ENCODE data around the gene CHMP4A.

Gene CHMP4A

GRCh38 chr14:24192933-24193332, 20.4 kb downstream of the CHMP4A start:
- no peak overlapping the region for H3K4me3 ChIP-seq (ENCODE audit: low read depth, low read length)
- DNase-seq (ENCODE audit: low read depth) = no peak
- TF ChIP-seq CTCF (IDR thresholded peaks at IDR 0.05; ENCODE audit: low read depth, low read length) (no peak), POLR2A (IDR thresholded peaks at IDR 0.05; ENCODE audit: extremely low read depth, insufficient read length) (no peak), MYC (IDR thresholded peaks at IDR 0.05; ENCODE audit: low read depth, low read length) (no peak), MAX (IDR thresholded peaks at IDR 0.05; ENCODE audit: low read depth, low read length) (no peak)

GRCh38 chr14:24190416-24190815, 22.9 kb downstream of the CHMP4A start:
- TF ChIP-seq CTCF (IDR thresholded peaks at IDR 0.05; ENCODE audit: low read depth, low read length) (no peak), MAX (IDR thresholded peaks at IDR 0.05; ENCODE audit: low read depth, low read length) (no peak), MYC (IDR thresholded peaks at IDR 0.05; ENCODE audit: low read depth, low read length) (no peak), POLR2A (IDR thresholded peaks at IDR 0.05; ENCODE audit: extremely low read depth, insufficient read length) (no peak)
- no peak for DNase-seq (ENCODE audit: low read depth)
- no peak overlapping the region for H3K4me3 ChIP-seq (ENCODE audit: low read depth, low read length)

GRCh38 chr14:24189460-24189859, 23.8 kb downstream of the CHMP4A start:
- TF ChIP-seq MAX (IDR thresholded peaks at IDR 0.05; ENCODE audit: low read depth, low read length) (no peak), POLR2A (IDR thresholded peaks at IDR 0.05; ENCODE audit: extremely low read depth, insufficient read length) (no peak), MYC (IDR thresholded peaks at IDR 0.05; ENCODE audit: low read depth, low read length) (no peak), CTCF (IDR thresholded peaks at IDR 0.05; ENCODE audit: low read depth, low read length) (no peak)
- no peak overlapping the region for H3K4me3 ChIP-seq (ENCODE audit: low read depth, low read length)
- DNase-seq (ENCODE audit: low read depth) = no peak

GRCh38 chr14:24189059-24189375, 24.3 kb downstream of the CHMP4A start:
- DNase-seq (ENCODE audit: low read depth) = no peak
- TF ChIP-seq CTCF (IDR thresholded peaks at IDR 0.05; ENCODE audit: low read depth, low read length) (no peak), MAX (IDR thresholded peaks at IDR 0.05; ENCODE audit: low read depth, low read length) (no peak), MYC (IDR thresholded peaks at IDR 0.05; ENCODE audit: low read depth, low read length) (no peak), POLR2A (IDR thresholded peaks at IDR 0.05; ENCODE audit: extremely low read depth, insufficient read length) (no peak)
- H3K4me3 ChIP-seq (ENCODE audit: low read depth, low read length) = peak overlapping the region; percentile 45

GRCh38 chr14:24188251-24189058, 24.8 kb downstream of the CHMP4A start, which contains the start of gene IPO4:
Gene IPO4, minus strand, starts transcription at chr14:24188816. Its CDS starts 29 bp downstream, at chr14:24188787.
- DNase-seq (ENCODE audit: low read depth) = peak; percentile 98
- TF ChIP-seq CTCF (IDR thresholded peaks at IDR 0.05; ENCODE audit: low read depth, low read length) (no peak), MYC (IDR thresholded peaks at IDR 0.05; ENCODE audit: low read depth, low read length) (peak; percentile 100), MAX (IDR thresholded peaks at IDR 0.05; ENCODE audit: low read depth, low read length) (peak; percentile 100), POLR2A (IDR thresholded peaks at IDR 0.05; ENCODE audit: extremely low read depth, insufficient read length) (peak; percentile 87)
- peak within 1 kb of the TSS; percentile 85 for H3K4me3 ChIP-seq (ENCODE audit: low read depth, low read length)
